HG03571 (cell line): ENCODE data around the gene CAMK2G.
A peak's percentile ranks its signal among the peaks of the same experiment; 100 is the strongest.
"Not testable (repeated sequence)": the region's sequence is repeated elsewhere in the genome, so short reads cannot be mapped to it uniquely, and the experiment has no call there.

Experiments used
- ATAC-seq: cut with Tn5 transposase; IDR thresholded peaks from one replicate; pipeline ENCODE4 v1.9.1; 2021; ENCODE audit not compliant: unreplicated experiment

The CAMK2G gene

GRCh38 chr10:73797324-73798025, 76.9 kb downstream of the CAMK2G start:
- ATAC-seq: no peak

- no peak for ATAC-seq
Observed at GRCh38 chr10:73796766-73797165, 77.6 kb downstream of the CAMK2G start.

- not testable (repeated sequence) for ATAC-seq
Observed at GRCh38 chr10:73796035-73796434, 78.3 kb downstream of the CAMK2G start.

- ATAC-seq: not testable (repeated sequence)
Observed at GRCh38 chr10:73795491-73795890, 78.9 kb downstream of the CAMK2G start.

GRCh38 chr10:73793456-73793855, 80.9 kb downstream of the CAMK2G start:
- no peak for ATAC-seq

- no peak for ATAC-seq
Observed at GRCh38 chr10:73791871-73792400, 82.4 kb downstream of the CAMK2G start.

- ATAC-seq: no peak
Observed at GRCh38 chr10:73790886-73791625, 83.3 kb downstream of the CAMK2G start.

- ATAC-seq: no peak
Observed at GRCh38 chr10:73789659-73790055, 84.7 kb downstream of the CAMK2G start.

GRCh38 chr10:73788864-73789658, 85.3 kb downstream of the CAMK2G start:
- ATAC-seq: no peak

GRCh38 chr10:73787031-73787800, 87.1 kb downstream of the CAMK2G start:
- ATAC-seq: not testable (repeated sequence)

- no peak for ATAC-seq
Observed at GRCh38 chr10:73786512-73786885, 87.9 kb downstream of the CAMK2G start.

GRCh38 chr10:73785721-73786511, 88.4 kb downstream of the CAMK2G start:
- ATAC-seq: no peak

- ATAC-seq: peak; percentile 82
Observed at GRCh38 chr10:73785211-73785720, 89.1 kb downstream of the CAMK2G start, which contains the start of gene ZSWIM8. Gene ZSWIM8, plus strand, starts transcription at chr10:73785606. Its CDS starts 273 bp downstream, at chr10:73785879.

- no peak for ATAC-seq
Observed at GRCh38 chr10:73782749-73783085, 91.6 kb downstream of the CAMK2G start.

GRCh38 chr10:73781879-73782748, 92.2 kb downstream of the CAMK2G start, which contains the start of gene CHCHD1:
Gene CHCHD1, plus strand, starts transcription at chr10:73782048. Its CDS starts 28 bp downstream, at chr10:73782076.
- ATAC-seq: peak; percentile 34

- ATAC-seq: peak; percentile 1
Observed at GRCh38 chr10:73781548-73781878, 92.8 kb downstream of the CAMK2G start.

GRCh38 chr10:73780966-73781365, 93.4 kb downstream of the CAMK2G start:
- no peak for ATAC-seq

- ATAC-seq: no peak
Observed at GRCh38 chr10:73780301-73780700, 94.1 kb downstream of the CAMK2G start.
